Measurements from ENCODE around the gene CITED2.

CITED2 gene

DNA sequence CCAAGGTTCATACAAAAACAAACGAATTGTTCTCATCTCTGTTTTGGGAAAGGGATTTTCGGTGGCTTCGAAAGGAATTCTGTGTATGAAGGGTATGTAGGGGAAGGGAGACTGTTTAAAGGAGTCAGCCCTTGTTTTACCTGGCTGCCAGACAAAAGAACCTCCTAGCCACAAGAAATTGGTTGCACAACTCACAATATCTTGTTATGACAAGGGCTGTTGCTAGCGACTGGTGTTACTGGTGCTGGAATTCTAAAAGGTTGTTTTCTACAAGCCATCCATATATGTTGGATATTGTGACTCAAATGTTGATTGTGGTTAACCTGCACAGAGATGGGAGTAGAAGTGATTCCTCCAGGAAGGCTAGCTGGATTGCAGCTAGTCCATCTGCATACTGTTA lies 34.6 kb upstream of the CITED2 start:
- no peak for DNase-seq (ENCODE audit: low read depth)
- no peak overlapping the region for H3K4me3 ChIP-seq (ENCODE audit: low read depth, low read length)
- TF ChIP-seq, protein P1, sequence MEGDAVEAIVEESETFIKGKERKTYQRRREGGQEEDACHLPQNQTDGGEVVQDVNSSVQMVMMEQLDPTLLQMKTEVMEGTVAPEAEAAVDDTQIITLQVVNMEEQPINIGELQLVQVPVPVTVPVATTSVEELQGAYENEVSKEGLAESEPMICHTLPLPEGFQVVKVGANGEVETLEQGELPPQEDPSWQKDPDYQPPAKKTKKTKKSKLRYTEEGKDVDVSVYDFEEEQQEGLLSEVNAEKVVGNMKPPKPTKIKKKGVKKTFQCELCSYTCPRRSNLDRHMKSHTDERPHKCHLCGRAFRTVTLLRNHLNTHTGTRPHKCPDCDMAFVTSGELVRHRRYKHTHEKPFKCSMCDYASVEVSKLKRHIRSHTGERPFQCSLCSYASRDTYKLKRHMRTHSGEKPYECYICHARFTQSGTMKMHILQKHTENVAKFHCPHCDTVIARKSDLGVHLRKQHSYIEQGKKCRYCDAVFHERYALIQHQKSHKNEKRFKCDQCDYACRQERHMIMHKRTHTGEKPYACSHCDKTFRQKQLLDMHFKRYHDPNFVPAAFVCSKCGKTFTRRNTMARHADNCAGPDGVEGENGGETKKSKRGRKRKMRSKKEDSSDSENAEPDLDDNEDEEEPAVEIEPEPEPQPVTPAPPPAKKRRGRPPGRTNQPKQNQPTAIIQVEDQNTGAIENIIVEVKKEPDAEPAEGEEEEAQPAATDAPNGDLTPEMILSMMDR (IDR thresholded peaks at IDR 0.05; ENCODE audit: insufficient read depth, low read depth, low read length, missing control alignments), result no peak

DNA sequence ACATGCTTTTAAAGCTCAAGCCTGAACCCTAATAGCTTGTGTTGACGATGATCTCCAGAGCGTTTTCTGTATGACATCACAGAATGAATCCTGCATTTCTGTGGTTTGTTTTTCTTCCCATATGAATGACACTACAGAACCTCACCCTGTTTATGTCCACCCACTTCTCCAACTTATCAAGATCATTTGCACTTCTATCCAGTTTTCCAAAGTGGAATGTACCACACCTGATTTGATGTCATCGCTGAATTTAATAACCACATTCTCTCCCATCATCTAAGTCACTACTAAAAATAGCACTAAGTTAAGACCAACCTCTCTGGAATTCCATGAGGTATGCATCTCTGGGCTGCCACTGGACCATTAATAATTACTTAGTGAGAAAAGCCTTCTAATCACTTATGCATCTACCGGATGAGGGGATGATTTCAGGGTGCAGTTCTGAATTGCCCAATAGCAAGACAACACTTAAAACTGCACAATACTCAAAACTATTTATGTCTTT lies 33.3 kb upstream of the CITED2 start:
- no peak for DNase-seq (ENCODE audit: low read depth)

DNA sequence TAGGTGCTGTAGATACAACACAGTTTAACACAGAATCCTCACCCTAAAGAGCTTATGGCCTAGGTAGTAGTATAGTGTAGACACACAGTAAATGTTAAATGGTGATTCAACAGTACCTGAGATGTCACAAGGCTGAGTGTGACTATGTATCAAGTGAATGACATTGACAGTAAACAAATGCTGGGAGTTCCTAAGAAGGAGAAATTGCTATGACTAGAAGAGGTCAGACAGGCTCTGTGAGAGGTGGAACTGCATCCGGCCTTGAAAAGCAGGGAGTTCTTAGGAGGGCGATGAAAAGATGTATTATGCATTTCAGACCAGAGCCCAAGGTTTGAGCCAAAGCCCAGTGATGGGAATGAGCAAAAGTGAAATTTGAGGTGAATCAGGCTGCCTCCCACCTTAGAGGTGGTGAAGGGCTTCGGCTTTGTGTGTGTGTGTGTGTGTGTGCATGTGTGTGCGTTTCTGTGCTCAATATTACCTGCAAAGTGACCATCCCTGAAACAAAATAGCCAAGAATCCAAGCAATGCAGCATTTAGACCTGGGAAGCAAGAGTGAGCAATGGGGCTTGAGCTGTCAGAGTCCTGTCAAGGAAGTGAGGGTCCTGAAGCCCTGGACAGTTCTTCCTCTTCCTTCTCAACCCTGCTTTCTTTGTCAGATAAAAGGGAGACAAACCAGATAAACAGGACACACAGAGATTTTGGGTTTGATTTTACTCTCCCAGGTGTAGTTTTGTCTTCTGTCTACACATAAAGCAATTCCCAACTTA lies 32.3 kb upstream of the CITED2 start:
- no peak for DNase-seq (ENCODE audit: low read depth)
- TF ChIP-seq, protein P1 (IDR thresholded peaks at IDR 0.05; ENCODE audit: insufficient read depth, low read depth, low read length, missing control alignments), result no peak
- H3K4me3 ChIP-seq (ENCODE audit: low read depth, low read length), result no peak overlapping the region

More for the DNA sequence above, 33.3 kb upstream of the CITED2 start:
- H3K4me3 ChIP-seq (ENCODE audit: low read depth, low read length), result no peak overlapping the region
- TF ChIP-seq, protein P1 (IDR thresholded peaks at IDR 0.05; ENCODE audit: insufficient read depth, low read depth, low read length, missing control alignments), result no peak

DNA sequence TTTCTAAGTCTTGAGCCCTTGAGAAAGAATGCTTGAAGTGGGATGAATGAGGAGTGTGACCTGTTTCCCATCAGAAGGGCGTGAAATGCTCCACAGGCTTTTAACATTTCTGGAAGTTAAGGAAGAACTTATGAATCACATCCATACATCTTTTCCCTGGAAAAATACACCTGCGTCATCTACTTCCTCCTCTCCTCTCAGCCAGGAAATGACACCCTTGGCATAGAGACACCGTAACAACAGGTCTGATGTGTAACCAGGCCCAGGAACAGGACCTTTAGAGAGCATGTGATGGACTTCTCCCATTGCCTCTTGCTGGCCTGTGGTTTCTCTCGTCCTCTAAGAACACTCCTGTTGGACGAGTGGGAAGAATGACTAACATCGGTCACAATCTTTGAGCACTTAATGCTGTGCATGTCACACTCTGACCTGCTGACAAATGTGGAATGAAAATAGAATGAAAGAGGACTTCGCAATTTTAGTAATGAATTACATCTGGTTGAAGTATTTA lies 28.5 kb upstream of the CITED2 start:
- no peak for DNase-seq (ENCODE audit: low read depth)

DNA sequence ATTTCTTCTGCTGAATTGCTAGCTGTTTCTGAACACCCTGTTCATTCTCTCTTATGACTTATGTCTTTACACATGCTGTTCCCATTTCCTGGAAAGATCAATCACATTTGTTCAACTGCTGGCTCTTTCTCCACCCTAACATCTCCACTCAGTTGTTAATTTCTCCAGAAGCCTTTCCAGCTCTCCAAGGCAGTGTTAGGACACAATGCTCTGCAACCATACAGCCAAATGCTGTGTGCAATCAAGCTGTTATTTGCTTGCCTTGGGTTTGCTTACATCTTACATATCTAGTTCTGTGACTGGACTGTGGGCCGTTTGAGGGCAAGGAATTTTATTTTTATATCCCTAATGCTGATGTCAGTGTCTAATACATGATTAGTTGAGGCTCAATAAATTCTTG lies 24.2 kb upstream of the CITED2 start:
- TF ChIP-seq, protein P1 (IDR thresholded peaks at IDR 0.05; ENCODE audit: insufficient read depth, low read depth, low read length, missing control alignments), result no peak

More for the DNA sequence above, 28.5 kb upstream of the CITED2 start:
- TF ChIP-seq, protein P1 (IDR thresholded peaks at IDR 0.05; ENCODE audit: insufficient read depth, low read depth, low read length, missing control alignments), result no peak
- H3K4me3 ChIP-seq (ENCODE audit: low read depth, low read length), result no peak overlapping the region

DNA sequence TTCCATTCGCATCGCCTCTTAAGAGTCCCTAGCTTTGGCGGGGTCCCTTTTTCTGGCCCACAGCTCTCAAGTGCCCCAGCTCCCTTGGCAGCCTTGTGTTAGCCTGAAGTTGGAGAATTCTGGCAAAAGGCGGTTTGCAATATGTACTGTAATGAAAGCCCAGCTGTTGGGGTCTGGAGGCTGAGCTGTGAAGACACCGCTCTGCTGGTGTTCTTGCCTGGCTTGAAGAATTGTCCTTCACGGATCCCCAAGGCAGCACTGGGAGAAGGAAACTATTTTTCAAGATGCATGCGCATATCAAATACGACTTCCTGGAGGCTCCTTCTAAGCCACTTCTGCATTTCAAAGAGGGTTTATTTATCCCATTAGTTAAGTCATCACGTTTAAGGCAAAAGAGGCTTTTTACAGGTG lies 21.4 kb upstream of the CITED2 start:
- DNase-seq (ENCODE audit: low read depth), result no peak
- no peak overlapping the region for H3K4me3 ChIP-seq (ENCODE audit: low read depth, low read length)
- TF ChIP-seq, protein P1 (IDR thresholded peaks at IDR 0.05; ENCODE audit: insufficient read depth, low read depth, low read length, missing control alignments), result no peak

More for the DNA sequence above, 24.2 kb upstream of the CITED2 start:
- no peak overlapping the region for H3K4me3 ChIP-seq (ENCODE audit: low read depth, low read length)
- no peak for DNase-seq (ENCODE audit: low read depth)
